Erythroblast (primary cell): ENCODE data around the gene MIPOL1.
"Not testable (repeated sequence)": the region's sequence is repeated elsewhere in the genome, so short reads cannot be mapped to it uniquely, and the experiment has no call there.

Experiments used
- DNase-seq, 2 experiments: peaks; one replicate each; lab custom pipeline; 2025; lab: John Stamatoyannopoulos, UW
- GATA1 ChIP-seq: IDR thresholded peaks from 2 replicates; pipeline ENCODE4 v1.6.1; 2011; ENCODE audit warnings: low read depth, mild to moderate bottlenecking, control low read depth, low read length, moderate library complexity
- POLR2A ChIP-seq: IDR thresholded peaks from 2 replicates; pipeline ENCODE4 v1.6.1; 2011; ENCODE audit warnings: mild to moderate bottlenecking, low read length

MIPOL1 gene

GRCh38 chr14:37232907-37233481, 35.3 kb downstream of the MIPOL1 start:
- peak; percentile 63 to 78 for DNase-seq
- TF ChIP-seq GATA1 (no peak), POLR2A (no peak)

- no peak for DNase-seq
- TF ChIP-seq GATA1 (no peak), POLR2A (no peak)
Measured at GRCh38 chr14:37234222-37234621, 36.5 kb downstream of the MIPOL1 start.

DNA sequence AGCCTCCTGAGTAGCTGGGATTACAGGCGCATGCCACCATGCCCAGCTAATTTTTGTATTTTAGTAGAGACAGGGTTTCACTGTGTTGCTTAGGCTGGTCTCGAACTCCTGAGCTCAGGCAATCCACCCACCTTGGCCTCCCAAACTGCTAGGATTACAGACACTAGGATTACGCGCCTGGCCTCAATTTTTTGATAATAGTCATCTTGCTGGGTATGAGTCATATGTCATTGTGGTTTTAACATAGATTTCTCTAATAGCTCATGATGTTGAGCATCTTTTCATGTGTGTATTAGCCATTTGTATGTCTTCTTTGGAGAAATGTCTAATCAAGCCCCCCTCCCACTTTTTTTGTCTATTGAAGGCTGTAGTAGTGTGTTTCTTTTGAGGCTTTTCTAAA, 38.3 kb downstream of the MIPOL1 start:
- DNase-seq, result not testable (repeated sequence)

GRCh38 chr14:37237094-37237493, 39.4 kb downstream of the MIPOL1 start:
- DNase-seq, result no peak
- TF ChIP-seq GATA1 (no peak), POLR2A (no peak)

DNA sequence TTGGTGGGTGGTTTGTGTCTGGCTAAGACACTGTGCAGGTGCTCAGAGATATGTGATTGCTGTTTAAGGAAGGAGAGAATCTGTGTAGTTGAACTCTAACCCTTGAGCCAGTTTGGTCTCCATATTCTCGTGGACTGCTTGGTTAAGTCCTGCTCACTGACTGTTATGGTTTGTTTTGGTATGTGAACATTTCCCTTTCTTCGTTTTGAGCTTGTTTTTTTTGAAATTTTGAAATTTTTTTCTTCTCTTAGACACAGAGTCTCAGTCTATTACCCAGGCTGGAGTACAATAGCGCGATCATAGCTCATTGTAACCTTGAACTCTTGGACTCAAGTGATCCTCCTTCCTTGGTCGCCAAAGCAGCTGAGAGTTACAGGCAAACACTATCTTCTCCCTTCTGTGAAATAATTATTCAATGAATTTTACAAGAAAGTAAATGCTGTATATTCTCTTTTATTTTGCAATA, 40.0 kb downstream of the MIPOL1 start:
- DNase-seq, result no peak

DNA sequence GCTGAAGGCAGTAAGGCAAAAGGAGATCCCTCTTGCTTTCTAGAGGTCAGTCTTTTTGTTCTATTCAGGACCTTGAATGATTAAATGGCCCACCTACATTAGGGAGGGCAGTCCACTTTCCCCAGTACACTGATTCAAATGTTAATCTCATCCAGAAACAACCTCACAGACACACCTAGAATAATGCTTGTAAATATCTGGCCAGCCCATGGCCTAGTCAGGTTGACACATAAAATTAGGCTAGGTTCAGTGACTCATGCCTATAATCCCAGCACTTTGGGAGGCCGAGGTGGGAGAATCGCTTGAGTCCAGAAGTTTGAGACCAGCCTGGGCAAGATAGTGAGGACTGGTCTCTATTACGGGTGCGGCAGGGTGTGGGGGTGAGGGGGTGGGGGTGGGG, 43.5 kb downstream of the MIPOL1 start:
- no peak for TF ChIP-seq GATA1
- no peak for TF ChIP-seq POLR2A
- no peak for DNase-seq

More for the DNA sequence above, 40.0 kb downstream of the MIPOL1 start:
- TF ChIP-seq POLR2A, result no peak
- TF ChIP-seq GATA1, result no peak

DNA sequence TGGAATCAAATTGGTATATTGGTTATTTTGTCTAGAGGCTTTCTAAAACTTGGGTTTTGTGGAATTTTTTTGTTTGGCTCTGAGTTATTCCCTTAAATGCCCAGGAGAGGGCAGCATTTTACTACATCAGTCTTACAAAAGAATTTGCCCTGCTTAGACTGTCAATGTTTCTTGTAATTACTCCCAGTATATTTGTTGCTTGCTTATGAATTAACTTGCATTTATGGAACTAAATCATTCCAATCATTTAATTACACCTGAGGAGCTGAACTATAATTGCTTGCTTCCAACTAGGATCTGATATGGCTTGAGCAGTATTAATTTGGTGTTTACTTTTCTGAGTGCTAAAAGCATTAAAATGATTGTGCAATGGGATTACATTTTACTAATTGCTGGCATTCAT, 48.7 kb downstream of the MIPOL1 start:
- DNase-seq, result peak; percentile 58 to 70
- TF ChIP-seq GATA1, result no peak
- TF ChIP-seq POLR2A, result no peak

DNA sequence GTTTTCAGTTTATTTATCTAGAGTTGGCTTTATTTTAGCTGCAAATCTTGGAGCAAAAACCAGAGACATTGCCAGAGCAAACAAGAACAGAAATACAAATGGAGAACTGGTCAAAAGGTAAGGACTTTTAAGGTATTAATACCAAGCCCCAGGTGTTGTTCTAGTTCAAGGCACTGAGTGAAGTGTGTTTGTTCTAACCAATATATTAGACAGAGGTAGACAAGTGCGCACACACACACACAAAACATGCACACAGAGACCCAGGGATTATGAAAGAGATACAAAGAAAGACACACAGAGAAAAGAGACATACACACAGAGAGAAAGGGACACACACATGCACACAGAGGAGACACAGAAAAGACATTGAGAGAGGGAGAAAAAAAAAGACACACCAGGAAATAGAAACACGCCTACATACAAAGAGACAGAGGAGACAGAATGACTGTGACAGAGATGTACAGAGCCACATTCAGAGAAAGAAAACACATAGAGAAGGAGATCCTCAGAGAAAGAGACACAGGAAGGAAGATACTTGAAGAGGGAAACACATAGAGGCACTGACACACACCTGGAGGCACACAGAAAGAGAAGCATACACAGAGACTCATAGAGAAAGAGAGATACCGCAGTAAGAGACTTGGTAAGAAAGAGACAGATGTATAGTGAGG, 50.2 kb downstream of the MIPOL1 start:
- DNase-seq, result no peak
- TF ChIP-seq GATA1 (no peak), POLR2A (no peak)

DNA sequence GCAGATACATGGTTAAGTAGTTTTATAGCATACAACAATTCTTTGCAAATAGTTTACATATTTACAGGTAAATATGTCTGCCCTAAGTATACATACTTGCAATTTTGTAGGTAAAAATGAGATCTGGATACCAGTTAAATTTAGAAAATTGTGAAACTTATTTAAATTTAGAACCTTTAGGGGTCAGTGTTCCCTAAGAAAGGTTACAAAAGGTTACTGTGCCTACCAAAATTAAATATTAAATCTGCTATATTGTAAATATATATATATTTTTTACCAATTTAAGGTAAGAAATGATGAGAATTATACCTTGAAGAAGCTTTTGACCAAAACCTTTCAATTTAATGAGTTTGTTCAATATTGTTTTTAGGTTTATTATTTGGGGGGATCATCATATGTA, 54.0 kb downstream of the MIPOL1 start:
- TF ChIP-seq POLR2A (no peak), GATA1 (no peak)
- no peak for DNase-seq

- no peak for DNase-seq
Measured at GRCh38 chr14:37252434-37252833, 54.7 kb downstream of the MIPOL1 start.

DNA sequence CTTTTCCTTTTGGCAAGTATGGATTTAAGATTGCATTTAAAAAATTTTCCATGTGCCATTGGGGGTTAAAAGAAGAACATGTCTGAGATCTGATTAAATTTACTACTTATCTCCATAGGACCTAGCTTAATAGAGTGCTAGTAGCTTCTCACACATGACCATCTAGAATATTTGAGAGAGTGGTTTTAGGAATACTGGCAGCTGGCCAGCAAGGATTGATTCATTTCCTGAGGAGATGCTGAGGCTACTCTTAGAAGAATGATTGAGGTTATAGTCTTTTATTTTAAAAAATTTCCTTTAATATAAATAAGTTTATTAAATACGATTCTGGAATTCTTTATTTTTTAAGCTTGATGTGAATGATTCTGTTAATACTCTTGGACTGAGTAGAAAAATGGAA, 56.2 kb downstream of the MIPOL1 start:
- DNase-seq, result no peak
- no peak for TF ChIP-seq GATA1
- no peak for TF ChIP-seq POLR2A

More at GRCh38 chr14:37252434-37252833, 54.7 kb downstream of the MIPOL1 start:
- no peak for TF ChIP-seq GATA1
- TF ChIP-seq POLR2A, result no peak

DNA sequence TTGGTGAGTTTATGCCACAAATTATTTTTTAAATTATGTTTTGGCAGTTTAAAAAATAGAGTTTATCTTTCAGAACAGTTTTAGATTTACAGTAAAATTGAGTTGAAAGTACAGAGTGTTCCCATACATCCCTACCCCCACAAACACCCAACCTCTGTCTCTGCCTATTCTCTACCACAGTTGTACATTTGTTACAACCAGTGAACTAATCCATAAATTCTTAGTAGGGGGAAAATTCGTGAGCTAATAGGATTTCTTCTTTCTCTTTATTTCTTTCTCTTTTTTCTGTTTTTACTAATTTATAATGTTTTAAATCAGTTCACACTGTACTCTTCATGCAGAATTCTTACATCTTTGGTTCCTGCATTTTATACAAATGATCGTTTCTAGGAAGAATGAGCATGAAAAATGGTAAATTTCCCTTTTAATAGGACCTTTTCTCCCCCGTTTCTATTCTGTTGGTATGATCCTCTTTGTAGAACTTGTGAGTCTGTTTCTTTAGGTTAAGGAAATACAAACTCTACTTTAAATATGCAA, 56.7 kb downstream of the MIPOL1 start:
- TF ChIP-seq GATA1 (no peak), POLR2A (no peak)
- DNase-seq, result no peak

DNA sequence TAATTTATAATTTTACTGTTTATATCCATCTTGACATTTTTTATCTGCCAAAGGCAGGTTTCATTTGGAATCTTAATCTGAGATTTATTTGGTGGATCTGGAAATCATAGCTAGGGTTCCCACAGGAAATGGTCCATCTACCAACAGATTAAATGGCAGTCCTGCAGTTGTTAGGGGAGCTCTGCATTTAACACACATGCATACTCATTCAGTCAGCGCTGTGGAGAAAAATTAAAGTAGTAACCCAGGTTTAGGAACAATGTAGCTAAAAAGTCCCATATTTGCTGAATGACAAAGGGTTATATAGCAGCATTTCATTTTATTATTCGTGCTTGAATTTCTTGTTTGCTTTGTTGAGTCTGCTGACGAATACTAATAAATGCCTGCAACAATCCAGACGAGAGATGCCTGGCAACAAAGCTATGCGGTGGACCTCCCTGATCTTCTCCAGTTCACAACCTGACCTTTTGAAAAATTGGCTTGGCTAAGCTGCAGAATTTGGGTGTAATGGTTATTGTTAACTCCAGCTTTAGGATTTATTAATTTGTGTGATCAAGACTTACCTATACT, 59.8 kb downstream of the MIPOL1 start:
- TF ChIP-seq GATA1 (no peak), POLR2A (no peak)

DNA sequence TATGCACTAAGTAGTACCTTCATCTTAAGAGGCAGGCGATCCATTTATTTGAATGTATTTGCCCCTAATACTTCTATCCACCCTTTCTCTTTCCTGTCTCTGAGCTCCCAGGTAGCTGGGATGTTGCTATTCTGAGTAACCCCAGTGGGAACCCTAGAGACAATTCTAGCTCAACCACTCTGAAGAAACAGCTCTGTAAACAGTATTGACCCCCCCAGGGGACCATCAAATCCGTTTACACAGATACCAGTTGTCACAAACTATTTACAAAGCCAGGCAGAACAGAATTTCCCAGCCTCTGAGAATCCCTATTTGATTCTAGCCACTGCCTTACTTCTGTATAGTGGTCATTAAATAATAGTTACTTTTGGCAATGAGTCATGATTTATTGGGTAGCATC, 64.9 kb downstream of the MIPOL1 start:
- no peak for DNase-seq
- TF ChIP-seq POLR2A (no peak), GATA1 (no peak)

More for the DNA sequence above, 59.8 kb downstream of the MIPOL1 start:
- DNase-seq, result no peak
